GM12872 (cell line): Measurements from ENCODE around the gene SCGN.

ENCODE experiments used
- CTCF ChIP-seq: IDR thresholded peaks from 3 replicates; pipeline ENCODE4 v1.5.1; 2011; ENCODE audit warnings: low read depth, mild to moderate bottlenecking, low read length, moderate library complexity; ENCODE audit not compliant: insufficient read depth

Gene SCGN

GRCh38 chr6:25726122-25726911, 74.3 kb downstream of the SCGN start:
- no peak for TF ChIP-seq CTCF

- TF ChIP-seq CTCF = no peak
Measured at GRCh38 chr6:25727028-25727427, 75.0 kb downstream of the SCGN start.

GRCh38 chr6:25730907-25731306, 78.9 kb downstream of the SCGN start:
- no peak for TF ChIP-seq CTCF

DNA sequence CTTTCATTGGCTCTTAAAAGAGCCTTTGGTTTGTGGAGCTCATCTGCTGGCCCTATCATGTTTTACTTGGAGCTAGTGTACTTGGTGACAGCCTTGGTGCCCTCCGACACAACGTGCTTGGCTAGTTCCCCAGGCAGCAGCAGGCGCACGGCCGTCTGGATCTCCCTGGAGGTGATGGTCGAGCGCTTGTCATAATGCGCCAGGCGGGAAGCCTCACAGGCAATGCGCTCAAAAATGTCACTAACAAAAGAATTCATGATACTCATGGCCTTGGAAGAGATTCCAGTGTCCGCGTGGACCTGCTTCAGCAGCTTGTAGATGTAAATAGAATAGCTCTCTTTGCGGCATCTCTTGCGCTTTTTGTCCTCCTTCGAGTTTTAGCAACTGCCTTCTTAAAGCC, 79.7 kb downstream of the SCGN start:
- no peak for TF ChIP-seq CTCF

DNA sequence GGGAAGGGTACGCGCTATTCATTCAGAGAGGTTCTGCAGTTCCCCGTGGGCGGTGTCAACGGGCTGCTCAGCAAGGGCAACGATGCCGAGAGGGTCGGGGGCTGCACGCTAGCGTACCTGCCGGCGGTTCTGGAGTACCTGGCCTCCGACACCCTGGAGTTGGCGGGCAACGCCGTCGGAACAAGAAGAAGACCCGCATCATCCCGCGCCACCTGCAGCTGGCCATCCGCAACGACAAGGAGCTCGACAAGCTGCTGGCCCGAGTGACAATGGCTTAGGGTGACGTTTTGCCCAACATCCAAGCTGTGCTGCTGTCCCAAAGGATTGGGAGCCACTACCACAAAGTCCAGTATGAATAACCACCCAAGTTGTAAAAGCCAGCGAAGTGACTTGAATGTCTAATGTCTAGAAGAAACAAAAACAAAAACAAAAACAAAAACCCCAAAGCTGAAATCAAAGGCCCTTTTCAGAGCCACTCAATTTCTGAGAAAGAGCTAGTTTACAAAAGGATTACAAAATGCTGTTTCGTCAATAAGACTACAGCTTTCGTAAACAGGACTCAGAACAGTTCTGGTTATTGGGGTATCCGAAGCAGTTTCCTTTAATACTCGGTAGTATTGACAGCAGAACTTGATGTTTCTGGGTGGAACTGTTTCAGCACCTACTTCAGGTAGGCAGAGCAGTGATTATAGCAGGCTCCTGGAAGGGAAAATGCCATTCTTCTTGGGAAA, 80.6 kb downstream of the SCGN start:
- no peak for TF ChIP-seq CTCF

DNA sequence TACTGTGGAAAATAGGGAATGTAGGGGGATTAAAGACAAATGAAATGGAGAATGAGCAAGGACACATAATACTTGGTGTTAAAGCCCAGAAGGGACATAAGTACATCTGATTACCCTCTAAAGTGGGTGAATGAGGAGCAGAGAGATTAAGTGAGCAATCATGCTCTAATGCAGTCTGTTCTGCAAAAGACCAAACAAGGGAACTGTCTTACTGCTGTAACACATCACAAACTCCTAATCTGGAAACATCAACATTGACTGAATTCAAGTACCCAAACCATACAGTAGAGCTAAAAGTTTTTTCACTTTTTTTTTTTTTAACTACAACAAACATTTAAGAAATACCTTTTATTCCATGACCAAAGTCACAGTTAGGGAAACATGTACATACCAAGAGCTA, 83.2 kb downstream of the SCGN start:
- TF ChIP-seq CTCF = no peak

- TF ChIP-seq CTCF = no peak
Measured at GRCh38 chr6:25743868-25744267, 91.9 kb downstream of the SCGN start.
